Occipital lobe (tissue), 2 donors: ENCODE results near the gene PSKH1. TPM values are rescaled to one million over a fixed set of nuclear protein-coding genes. Genes with fewer than 3 reads are reported as not detected.
A peak's percentile ranks its signal among the peaks of the same experiment; 100 is the strongest.
"Not testable (repeated sequence)": the region's sequence is repeated elsewhere in the genome, so short reads cannot be mapped to it uniquely, and the experiment has no call there.

Experiments used
- DNase-seq: peaks from one replicate; lab custom pipeline; 2025; lab: John Stamatoyannopoulos, UW
- total RNA-seq: library from RNA; depleted of rRNA; stranded (reverse); fragments of >200 nt; gene quantifications from one replicate; pipeline ENCODE4 v1.2.3, GENCODE V29; 2014

The PSKH1 gene
- total RNA-seq, 1 donor from 2014 or later, result 5.1 TPM

DNA sequence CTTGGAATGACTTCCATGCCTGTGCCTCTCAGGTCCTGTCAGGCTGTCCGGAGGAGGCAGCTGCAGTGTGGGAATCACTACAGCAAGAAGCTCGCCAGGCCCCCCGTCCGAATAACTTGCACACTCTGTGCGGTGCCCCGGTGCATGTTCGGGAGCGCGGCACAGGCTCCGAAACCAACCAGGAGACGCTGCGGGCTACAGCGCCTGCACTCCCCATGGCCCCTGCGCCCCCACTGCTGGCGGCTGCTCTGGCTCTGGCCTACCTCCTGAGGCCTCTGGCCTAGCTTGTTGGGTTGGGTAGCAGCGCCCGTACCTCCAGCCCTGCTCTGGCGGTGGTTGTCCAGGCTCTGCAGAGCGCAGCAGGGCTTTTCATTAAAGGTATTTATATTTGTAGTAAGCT lies 7.1 kb upstream of the PSKH1 start:
- no peak for DNase-seq

DNA sequence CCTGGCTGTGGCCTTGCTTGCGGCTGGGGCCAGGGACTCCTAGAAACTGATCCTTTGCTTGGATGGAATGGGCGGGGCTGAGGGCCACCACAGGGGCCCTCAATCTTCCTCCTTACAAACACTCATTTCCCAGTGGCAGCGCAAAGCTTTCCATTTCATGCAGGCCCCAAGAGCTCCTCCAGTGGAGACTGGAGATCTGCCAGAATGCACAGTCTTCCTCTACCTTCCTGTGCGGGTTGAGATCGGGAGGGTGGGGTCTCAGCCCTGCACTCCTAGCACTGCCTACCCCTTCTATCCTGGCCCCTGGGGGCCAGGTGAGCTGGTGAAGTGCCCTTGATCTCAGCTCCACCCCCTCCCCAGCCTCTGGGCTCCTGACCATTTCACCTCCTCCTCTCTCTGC lies 6.7 kb upstream of the PSKH1 start:
- DNase-seq, result no peak

DNA sequence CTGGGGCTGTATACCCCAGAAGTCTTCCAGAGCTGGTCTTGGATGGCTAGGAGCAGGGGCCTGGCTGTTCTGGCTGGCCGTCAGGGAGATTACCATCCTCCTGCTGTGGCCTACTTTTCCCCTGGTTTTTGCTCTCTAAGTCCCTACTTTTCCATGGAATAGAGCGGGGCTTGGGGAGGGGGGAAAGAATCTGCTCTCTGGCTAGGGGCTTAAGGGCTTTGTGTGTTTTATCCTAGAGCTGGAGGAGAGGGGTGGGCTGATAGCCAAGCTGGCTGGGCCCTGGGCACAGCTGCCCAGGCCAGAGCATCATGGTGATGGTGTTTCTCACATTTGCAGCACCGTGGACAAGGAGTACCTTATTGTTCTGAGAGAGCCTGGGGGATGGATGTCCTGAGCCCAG lies 4.7 kb upstream of the PSKH1 start:
- no peak for DNase-seq

DNA sequence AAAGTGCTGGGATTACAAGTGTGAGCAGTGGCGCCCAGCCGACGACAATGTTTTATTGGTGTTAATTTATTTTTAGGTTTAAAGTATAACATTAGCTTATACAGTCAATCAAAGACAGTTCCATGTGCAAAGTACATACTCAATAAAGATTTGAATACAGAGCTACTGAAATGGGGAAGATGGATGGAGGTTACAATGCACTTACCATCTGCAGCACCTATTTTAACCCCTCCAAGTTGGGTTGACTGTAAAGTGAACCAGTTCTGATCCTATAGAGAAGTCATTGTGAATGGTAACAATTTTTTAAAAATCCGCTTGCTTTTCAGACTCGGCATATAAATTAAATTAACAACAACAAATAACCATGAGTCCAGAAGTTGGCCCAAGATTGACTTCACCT lies 679 bp upstream of the PSKH1 start:
- DNase-seq, result no peak

DNA sequence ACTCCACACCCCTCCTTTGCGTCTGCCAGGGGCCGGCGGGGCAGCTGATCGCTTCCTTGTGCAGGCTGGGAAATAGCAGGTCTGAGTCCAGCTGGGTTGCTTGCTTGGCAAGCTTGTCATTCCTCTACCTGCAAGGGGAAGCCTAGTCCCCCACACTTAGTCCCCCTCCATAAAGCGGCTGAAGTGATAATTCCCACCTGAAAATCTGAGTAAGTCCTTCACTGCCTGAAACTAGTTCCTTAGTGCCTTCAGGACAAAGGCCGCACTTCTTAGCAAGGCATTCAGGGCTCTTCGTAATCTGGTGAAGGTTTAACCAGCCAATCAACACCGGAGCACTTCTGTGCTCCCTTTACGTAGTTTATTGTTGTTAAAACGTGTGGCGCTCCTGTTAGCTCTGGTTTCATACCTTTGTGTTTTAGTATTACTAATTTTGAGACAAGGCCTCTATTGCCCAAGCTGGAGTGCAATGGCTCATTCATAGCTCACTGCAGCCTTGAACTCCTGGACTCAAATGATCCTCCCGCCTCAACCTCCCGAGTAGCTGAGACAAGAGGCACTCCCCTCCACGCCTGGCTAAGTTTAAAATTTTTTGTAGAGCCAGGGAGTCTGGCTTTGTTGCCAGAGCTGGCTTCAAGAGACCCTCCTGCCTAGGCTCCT lies 817 bp downstream of the PSKH1 start:
- DNase-seq, result no peak

DNA sequence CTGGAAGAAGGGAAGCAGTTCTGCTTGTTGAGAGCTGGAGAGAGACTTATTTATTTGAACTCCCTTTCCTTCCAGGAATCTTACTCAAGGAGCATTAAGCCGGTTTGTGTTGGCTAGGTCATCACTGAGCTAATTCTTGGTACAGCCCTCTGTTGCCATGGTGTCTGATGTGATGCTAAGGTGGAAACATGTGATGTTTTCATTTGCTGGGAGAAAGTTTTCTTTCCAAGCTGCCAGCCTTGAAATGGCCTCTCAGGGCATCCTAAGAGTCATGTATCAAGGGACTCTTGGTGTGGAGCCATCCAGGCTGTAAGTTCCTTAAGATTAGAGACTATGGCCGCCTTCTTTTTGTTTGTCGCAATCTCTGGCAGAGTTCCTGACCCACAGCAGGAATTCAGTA lies 4.2 kb downstream of the PSKH1 start:
- DNase-seq, result no peak

DNA sequence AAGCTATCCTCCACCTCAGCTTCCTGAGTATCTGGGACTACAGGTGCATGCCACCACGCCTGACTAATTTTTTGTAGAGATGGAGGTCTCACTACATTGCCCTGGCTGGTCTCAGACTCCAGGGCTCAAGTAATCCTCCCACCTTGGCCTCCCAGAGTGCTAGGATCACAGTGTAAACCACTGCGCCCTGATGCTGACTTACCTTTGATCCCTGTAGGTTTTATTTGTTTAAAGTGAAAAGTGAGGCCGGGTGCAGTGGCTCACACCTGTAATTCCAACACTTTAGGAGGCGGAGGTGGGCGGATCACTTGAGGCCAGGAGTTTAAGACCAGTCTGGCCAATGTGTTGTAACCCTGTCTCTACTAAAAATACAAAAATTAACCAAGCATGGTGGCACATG lies 8.7 kb downstream of the PSKH1 start:
- no peak for DNase-seq

DNA sequence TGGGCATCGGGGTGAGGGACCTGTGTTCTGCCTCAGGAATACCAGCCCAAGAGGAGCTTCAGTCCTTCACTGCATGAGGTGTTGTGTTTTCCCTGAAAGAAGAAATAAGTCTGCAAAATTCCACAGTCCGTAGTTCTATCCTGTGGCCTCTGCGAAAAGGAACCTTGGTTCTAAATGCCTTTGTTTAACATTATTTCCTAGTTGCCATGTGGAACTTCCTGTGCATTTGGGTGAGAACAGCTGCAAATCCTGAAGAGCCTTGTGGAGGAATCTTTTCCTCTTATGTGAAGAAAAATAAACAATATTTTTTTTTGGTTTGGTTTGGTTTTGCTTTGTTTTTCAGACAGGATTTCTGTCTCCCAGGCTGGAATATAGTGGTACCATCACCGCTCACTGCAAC lies 9.8 kb downstream of the PSKH1 start:
- DNase-seq, result no peak

DNA sequence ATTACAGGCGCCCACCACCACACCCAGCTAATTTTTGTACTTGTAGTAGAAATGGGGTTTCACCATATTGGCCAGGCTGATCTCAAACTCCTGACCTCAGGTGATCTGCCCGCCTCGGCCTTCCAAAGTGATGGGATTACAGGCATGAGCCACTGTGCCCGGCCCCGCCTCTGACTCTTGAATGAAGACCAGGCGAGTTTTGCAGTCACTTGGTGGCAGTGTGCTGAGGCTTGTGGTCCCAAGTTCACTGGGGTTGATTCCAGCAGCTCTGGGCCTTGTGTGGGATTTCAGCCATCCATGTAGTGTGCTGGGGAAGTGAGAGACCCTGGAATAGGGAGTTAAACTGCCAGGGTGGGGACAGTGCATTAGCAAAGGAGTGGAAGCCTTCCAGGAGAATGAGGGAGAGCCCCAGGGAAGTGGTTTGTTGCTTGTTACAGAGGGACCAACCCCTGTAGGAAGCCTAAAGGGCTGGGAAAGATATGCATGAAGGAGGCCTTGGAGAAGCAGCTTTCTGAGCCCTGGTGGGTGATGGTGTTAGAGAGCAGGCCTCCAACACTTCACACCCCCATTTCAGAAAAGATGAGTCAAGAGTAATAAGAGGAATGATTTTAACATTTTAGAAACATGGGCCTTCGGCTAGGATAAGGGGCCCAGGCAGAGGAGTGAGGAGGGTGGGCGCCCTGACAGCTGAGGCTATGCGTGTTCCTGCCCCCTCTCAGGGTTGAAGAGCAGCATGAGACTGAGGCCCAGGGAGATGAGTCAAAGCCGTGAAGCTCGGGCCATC lies 14.5 kb downstream of the PSKH1 start:
- no peak for DNase-seq

DNA sequence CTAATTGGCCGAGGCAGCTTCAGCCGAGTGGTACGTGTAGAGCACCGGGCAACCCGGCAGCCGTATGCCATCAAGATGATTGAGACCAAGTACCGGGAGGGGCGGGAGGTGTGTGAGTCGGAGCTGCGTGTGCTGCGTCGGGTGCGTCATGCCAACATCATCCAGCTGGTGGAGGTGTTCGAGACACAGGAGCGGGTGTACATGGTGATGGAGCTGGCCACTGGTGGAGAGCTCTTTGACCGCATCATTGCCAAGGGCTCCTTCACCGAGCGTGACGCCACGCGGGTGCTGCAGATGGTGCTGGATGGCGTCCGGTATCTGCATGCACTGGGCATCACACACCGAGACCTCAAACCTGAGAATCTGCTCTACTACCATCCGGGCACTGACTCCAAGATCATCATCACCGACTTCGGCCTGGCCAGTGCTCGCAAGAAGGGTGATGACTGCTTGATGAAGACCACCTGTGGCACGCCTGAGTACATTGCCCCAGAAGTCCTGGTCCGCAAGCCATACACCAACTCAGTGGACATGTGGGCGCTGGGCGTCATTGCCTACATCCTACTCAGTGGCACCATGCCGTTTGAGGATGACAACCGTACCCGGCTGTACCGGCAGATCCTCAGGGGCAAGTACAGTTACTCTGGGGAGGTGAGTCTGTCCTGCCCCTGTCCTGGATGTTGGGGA lies 16.1 kb downstream of the PSKH1 start:
- DNase-seq, result no peak

DNA sequence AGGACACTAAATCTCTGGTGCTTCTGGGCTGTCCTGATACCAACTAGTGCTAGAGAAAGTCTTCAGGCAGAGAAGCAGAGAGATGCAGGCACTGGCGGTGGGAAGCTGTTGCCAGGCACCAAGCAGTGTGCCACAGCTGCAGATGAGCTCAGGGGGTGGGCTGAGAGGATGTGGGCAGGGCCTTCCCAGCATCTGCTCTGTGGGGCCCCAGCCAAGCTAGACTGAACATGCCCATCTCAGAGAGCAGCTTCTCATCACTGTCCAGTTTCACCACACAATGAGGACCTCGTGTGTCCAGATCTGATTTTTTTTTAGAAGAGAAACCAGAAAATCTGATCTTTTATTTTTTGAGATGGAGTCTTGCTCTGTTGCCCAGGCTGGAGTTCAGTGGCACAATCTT lies 17.1 kb downstream of the PSKH1 start:
- peak; percentile 70 for DNase-seq

DNA sequence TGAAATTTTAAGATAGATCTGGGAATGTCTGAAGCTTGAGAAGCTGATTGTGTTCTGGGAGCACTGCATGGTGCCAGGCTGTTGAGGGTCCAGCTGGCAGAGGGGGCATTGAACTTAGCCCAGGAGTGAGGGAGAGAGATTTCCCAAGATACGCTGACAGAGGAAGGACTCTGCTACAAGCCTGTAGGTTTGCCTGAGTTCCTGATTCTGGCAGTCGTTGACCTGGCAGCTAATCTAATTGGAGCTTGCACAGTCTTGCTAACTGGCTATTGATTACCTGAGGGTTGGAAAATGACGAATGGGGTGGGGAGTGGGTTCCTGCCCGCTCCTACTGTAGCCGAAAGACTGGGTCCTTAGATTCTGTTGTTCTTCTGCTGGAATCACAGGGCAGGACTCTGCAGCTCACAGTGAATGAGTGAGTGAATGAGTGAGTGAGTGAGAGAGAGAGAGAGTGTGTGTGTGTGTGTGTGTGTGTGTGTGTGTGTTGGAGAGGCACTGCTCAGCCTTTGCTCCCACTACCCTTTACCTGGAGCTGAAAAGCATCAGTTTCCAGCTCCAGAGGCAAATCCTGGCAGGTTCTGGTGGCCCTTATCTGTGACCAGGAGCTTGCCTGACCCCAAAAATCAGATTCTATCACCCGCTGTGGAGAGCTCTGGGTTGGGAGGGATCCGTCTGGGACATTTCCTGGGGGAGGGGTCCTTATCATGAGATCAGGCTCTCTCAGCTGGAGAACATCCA lies 21.9 kb downstream of the PSKH1 start:
- DNase-seq, result no peak

DNA sequence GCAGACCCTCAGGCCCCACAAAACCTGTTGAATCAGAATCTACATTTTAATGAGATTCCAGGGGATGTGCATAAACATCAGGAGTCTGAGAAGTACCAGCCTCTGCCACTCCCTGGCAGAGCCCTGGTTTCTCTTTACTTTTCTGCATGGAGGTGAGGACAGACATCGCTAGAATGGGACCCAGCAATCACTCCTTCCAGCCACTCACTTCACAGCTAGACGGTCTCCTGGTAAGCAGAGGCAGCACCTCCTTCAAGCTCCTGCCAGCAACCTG lies 22.4 kb downstream of the PSKH1 start:
- DNase-seq, result not testable (repeated sequence)

DNA sequence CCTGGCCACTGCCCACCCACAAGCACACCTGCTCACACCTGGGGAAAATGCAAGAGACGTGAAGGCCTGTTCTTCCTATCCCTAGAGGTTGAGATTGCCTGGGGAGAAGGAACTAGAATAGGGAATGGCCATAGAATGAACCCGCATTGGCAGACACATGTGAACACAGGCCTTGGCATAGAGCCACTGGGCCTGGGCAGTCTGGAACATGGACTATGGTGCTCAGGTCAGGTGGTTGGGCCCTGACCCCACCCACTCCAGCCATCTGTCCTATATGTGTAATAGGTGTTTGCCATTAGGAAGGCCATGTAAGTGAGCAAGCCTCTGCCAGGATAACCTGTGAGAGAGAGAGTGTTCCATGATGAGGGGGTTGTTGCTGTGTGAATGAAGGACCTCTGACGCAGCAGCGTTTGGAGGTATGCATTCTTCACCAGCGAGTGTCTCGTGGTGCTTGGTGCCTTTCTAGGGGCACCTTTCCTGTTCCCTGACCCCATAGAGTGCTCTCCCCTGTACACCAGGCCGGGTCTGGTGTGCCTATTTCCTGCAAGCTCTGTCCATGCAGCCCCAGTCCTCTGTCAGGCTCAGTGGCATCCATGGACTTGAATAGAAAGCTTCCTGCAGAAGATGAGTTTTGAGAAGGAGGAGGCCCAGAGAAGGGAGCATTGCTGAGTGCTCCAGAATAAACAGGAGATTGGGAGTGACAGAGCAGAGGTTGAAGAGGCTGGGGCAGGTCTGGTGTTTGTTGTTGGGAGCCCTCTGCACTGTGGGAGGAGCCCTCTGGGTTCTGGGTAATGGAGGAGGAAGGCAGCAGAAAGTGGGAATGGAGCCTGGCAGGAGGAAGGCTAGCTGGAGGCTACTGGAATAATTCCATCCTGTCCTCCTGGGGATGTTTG lies 23.0 kb downstream of the PSKH1 start:
- DNase-seq, result no peak

DNA sequence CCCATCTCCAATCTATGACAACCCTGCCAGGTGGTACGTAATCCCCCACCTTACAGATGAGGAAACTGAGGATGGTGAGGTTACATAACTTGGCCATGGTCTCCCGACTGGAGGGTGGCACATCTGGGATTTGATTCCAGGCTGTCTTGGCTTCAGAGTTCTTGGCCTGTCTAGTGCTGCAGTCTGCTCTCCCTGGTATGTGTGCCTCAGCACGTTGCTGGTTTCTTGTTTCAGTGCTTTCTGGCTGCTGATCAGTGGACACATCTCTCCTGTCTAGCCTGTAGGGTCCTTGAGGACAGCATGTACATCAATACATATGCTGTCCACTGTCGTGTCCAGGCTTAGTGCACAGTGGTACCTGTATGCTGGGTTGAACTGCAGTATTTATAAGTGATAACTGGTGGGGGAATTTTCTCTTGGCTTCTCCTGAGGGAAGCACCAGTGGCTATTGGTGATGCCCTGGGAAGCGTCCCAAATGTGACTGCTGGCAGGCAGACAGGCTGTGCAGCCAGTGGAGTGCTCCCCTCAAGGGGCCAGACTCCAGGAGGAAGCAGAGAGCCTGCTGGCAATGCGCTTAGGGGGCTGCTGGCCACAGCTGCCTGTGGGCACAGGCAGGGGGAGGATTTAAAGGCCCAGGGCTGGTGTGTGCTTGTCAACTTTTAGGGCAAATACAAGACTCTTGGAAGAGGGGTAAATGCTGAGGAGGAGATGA lies 24.2 kb downstream of the PSKH1 start:
- no peak for DNase-seq

DNA sequence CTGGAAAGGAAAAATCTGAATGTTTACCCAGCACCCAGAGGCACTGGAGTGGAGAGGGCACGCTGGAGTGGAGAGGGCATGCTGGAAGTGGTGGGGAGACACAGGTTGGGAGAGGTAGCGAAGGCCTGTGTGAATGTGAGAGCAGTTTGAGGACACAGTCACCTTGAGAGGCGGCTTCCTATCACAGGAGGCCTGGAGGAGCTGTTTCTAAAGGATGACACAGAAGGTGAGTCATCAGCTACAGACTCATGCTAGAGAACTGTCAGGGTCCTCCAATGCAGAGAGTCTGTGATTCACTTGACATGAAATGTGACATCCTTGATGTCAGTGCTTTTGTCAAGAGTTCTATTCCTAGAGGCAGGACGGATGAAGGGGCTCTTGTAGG lies 24.8 kb downstream of the PSKH1 start:
- DNase-seq, result peak; percentile 59

DNA sequence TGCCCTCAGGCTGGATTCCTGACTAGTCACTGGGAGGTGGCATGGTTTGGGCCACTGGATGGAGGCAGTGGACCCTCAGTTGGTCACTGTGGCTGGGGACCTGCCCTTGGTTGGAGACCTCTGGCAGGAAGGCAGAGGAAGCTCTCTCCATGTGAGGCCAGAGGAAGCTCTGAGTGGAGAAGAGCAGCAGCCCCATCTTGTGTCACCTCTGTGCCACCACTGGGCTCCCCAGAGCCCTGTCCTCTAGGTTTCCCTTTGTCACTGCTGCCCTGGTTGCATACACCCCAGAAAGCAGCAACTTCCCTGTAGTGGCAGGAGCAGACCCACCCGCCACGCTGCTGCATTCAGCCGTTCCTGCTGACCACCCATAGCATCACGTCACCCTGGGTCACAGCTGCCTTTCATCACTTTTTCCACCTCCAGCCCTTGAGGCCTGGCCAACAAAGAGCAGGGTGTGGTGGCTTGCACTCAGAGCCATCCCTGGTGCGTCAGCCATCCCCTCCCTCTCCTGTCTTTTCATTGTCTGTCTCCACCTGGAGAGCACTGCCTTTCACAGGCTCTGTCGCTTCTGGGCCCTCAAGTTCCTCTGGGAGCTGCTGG lies 26.7 kb downstream of the PSKH1 start:
- no peak for DNase-seq

DNA sequence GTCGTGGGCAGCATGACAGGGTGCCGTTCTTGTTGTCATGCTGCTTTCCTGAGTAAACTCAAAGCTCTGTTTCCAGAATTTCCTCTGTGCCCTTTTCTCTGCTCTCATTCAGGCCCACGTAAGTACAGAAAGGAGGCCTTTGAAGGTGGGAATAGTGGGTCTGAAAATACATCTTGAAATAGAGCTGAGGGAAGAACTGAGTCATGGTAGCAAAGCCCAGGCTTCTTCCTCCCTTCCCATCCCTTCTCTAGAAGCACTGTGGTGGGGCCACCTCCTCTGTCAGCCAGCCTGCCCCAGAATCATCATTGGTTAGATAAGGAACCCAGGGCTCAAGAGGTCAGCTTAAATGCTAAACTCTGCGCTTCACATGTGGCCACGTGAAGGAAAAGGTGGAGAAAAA lies 29.2 kb downstream of the PSKH1 start:
- DNase-seq, result no peak

DNA sequence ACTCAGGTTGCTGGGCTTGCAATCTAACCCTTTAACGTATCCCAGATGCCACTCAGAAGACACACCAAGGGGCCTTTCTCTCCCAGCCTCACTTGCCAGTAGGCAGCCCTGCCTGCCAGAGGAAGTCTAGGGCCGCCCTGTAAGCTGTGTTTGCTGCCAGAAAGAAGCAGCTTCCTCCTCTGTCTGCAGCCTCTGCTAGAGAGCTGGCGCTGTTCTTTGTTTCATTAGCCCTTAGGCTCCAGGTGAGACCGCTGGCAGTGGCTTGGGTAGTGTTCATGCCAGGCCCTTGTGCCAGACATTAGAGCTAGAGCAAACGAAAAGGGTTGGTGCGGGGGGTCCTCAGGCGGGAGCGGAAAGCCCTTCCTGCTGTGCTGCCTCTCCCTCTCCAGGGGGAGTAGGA lies 29.7 kb downstream of the PSKH1 start:
- no peak for DNase-seq

DNA sequence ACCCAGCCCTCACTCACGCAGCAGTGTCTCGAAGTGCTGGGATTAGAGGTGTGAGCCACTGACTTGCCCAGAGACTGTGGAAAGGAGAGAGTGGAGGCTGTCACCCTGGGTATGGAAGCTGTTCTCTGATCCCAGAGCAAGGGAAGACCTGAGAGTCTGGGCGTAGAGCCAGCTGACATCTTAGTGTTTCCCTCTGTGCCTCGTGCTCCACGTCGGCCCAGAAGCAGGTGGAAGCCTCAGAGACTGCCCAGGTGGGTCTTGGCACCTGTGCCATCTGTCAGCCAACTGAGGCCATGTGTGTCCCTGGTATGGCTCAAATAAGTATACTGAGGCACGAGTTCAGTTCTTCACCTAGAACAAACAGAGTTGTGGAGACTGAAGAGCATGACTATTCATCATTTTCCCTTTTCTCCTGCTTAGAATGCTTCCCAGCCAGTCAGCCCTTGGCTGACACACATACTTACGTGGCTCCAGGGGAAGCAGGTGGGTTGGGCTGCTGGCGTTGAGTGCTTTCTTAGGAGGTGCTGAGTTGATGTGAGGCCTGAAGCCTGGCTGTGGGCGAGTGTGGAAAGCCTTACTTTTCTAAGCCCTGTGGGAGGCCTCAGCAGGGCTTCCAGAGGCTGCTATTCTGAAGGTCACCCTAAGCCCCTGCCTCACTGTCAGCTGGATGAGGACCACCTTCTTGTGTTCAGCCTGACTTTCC lies 30.5 kb downstream of the PSKH1 start:
- peak; percentile 47 for DNase-seq
